Activated naive CD8-positive, alpha-beta T cell treated with anti-CD3 and anti-CD28 coated beads, Interleukin-2, amount 50 U/mL, for 16 hours (primary cell): ENCODE measurements around the gene GRWD1.

Source experiments
- DNase-seq: peaks from one replicate; pipeline ENCODE4 v3.0.0-alpha.2; 2020; ENCODE audit warnings: low read depth, low spot score

Gene GRWD1

GRCh38 chr19:48497728-48498594, 52.2 kb downstream of the GRWD1 start:
- DNase-seq, result no peak

DNA sequence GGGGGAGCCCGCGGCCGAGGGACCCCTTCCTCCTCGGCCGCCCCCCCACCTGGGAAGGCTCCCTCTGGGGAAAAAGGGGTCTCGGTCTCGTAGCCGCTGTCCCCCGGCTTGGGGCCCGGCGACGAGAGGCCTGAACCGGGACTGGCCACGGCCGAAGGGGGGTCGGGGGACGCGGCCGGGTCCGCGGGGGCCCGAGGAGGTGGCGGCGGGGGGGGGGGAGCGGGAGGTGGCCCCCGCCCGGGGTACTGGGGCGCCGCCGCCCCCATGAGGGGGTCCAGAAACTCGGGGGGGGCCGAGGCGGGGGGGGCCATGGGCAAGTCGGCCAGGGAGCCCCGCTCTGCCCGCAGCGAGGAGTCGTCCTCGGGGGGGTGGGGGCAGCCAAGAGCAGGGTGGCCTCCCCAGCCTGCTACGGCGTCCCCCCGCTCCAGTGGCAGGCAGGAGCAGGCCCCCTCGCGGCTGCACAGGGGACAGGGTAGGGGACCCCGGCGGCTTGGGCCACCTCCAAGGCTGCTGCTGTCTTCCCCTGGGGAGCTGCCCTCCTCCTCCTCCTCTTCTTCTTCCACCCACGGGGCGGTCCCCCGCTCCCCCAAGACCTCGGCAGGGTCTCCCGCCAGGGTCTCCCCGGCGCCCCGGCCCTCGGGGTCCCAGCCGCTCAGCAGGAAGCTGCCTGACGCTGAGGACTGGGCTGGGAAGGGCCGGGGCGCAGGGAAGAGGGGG, 53.0 kb downstream of the GRWD1 start:
- no peak for DNase-seq

- DNase-seq, result no peak
Observed at GRCh38 chr19:48499316-48500090, 53.7 kb downstream of the GRWD1 start.

DNA sequence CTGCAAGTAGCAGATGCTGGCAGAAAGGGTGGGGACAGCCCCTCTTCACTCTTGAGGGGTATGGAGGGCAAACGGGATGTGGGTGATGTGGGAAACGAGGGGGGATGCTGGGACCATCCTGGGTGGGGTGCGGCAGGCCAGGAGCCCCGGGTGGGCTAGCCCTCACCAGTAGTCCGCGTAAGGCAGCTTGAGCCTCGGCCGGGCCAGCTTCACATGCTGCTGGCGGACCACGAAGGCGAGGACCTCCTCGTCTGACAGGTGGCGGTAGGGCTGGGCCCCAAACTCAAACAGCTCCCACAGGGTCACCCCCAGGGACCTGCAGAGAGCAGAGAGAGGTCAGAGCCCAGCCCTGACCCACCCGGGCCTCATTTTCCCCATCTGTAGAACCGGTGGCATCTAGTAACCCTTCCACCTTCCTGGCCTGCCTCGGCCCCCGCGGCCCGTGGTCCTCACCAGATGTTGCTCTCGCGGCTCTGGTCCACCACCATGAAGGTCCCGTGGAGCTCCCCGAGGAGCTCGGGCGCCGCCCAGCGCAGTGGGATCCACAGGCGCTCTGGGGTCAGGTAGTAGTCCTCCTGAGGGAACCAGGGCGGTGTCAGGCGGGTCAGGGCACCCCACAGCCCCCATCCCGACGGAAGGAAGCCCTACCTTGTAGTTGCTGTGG, 55.2 kb downstream of the GRWD1 start:
- DNase-seq, result no peak

DNA sequence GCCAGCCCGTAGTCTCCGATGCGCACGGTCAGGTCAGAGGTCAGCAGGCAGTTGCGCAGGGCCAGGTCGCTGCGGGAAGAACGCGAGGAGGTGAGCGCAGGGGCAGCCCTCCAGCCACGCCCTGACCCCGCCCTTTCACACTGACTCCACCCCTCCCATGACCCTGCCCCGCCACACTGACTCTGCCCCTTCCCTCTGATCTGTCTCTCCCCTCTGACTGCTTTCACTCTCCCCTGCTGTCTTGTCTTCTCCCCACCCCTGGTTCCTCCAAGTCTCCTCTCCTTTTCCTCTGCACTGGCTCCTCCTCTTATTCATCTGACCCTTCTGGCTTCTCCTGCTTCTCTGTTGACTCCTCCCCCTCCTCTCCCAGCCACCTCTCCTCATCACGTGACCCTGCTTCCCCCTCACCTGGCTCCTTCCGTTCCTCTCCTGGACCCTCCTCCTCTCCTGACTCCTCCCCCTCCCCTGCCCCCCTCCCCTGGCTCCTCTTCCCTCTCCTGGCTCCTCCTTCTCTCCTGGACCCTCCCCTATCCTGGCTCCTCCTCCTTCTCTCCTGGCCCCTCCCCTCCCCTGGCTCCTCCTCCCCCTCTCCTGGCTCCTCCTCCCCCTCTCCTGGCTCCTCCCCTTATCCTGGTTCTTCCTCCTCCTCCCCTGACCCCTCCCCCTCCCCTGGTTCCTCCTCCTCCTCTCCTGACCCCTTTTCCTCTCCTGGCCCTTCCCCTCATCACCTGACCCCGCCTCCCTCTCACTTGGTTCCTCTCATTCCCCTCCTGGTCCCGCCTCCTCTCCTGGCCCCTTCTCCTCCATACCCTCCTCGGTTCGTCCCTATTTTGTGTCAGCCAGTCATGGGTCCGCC, 55.9 kb downstream of the GRWD1 start:
- DNase-seq, result peak; percentile 14

DNA sequence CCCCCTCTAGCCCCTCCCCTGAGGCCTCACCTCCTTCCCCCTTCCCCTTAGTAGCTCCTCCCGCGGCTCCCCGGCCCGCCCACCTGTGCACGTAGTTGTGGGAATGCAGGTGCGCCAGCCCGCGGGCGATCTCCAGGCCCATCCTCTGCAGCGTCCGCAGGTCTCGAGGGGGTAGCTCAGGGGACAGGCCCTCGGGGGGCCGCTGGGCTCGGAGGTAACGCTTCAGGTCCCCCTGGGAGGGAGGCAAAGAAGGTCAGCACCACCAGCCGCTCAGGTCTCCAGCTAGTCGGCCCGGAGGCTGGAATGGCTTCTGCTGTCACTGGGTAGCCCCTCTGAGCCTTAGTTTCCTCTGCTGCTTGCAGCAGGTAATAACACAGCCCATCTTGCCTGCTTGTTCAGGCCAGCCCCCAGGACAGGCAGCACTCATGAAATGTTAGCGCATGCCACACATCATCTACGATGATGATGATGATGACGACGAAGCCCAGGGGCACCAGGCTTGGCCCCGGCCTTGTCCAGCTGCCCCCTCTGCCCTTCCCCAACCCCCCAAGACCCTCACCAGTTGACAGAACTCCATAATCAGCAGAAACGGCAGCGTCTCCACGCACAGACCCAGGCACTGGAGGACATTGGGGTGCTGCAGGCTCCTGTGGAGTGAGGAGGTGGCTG, 56.7 kb downstream of the GRWD1 start:
- DNase-seq, result peak; percentile 31

GRCh38 chr19:48506138-48506733, 60.5 kb downstream of the GRWD1 start:
- DNase-seq, result no peak
